HepG2 (cell line): ENCODE results near the gene EVA1A.

Experiments
- HNRNPL ChIP-seq: fragments of 200-400 bp; formaldehyde crosslinking; IDR thresholded peaks from 2 replicates; pipeline ENCODE4 v1.6.1; 2017; ENCODE audit warnings: mild to moderate bottlenecking, low read depth, low read length
- JUN ChIP-seq: sonication (generic); formaldehyde crosslinking; IDR thresholded peaks from 2 replicates; pipeline ENCODE4 v1.4.0; 2020; ENCODE audit warnings: mild to moderate bottlenecking, missing genetic modification reagents
- MXI1 ChIP-seq: IDR thresholded peaks from 3 replicates; pipeline ENCODE4 v1.6.1; 2012; ENCODE audit warnings: low read depth, low read length, inconsistent platforms, borderline replicate concordance
- NFATC3 ChIP-seq: sonication (generic); formaldehyde crosslinking; IDR thresholded peaks from 2 replicates; pipeline ENCODE4 v1.5.1; 2020; ENCODE audit warnings: mild to moderate bottlenecking, missing genetic modification reagents
- ZNF160 ChIP-seq: sonication (generic); formaldehyde crosslinking; IDR thresholded peaks from 2 replicates; pipeline ENCODE4 v1.8.0; 2022; ENCODE audit warnings: mild to moderate bottlenecking, inconsistent platforms, missing genetic modification reagents
- ZNF543 ChIP-seq: sonication (generic); formaldehyde crosslinking; IDR thresholded peaks from 2 replicates; pipeline ENCODE4 v1.4.0; 2020; ENCODE audit warnings: mild to moderate bottlenecking, missing genetic modification reagents
- TF ChIP-seq, protein P1 (sequence below): sonication (generic); formaldehyde crosslinking; IDR thresholded peaks from 2 replicates; pipeline ENCODE4 v1.4.0; 2020; ENCODE audit warnings: mild to moderate bottlenecking, missing genetic modification reagents
- TF ChIP-seq, protein P2 (sequence below): sonication (generic); formaldehyde crosslinking; IDR thresholded peaks from 2 replicates; pipeline ENCODE4 v1.5.0; 2020; ENCODE audit warnings: mild to moderate bottlenecking, missing genetic modification reagents, moderate library complexity
- TF ChIP-seq, protein P3 (sequence below): IDR thresholded peaks from 2 replicates; pipeline ENCODE4 v1.6.1; 2012; ENCODE audit warnings: inconsistent platforms
- TF ChIP-seq, protein P4 (sequence below): sonication (generic); formaldehyde crosslinking; IDR thresholded peaks from 2 replicates; pipeline ENCODE4 v1.4.0; 2020; ENCODE audit warnings: missing genetic modification reagents

DNA sequence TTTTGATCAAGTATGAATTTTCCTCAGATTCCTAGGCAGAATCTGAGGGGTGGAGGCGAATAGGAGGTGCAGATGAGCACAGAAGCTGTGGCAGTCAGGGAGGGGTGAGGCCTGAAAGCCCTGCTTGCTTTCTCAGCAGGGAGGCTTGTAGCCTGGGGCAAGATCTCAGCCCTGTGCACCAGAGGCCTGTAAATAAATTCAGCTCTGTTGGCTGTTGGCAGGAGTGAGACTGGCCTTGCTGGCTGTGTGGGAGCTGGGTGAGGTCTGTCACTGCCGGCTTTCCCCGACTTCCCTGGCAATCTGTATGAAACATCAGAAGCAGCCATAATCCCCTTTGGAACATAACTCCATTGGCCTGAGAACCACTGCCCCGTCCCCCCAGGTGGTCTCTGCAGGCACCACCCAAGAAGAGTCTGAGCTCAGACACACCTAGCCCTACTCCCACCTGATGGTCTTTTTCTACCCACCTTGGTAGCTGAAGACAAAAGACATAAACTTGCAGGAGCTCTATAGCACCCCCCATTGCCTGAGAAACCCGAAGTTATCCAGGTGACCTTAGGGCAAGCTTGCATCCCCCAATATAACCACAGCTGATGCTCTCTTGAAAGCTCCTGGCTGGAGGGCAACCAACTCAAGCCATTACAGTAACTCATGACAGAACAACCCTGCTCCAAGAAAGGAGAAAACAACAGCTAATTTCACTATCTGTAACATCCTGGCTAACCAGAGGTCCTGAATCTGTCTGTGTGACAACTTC, 32.3 kb downstream of the EVA1A start:
- TF ChIP-seq JUN (CRISPR knock-in tag) (no peak), MXI1 (no peak), ZNF543 (CRISPR knock-in tag) (no peak), HNRNPL (0 out of 2 replicates have a peak, but pooled peaks have one; percentile 24), ZNF160 (CRISPR knock-in tag) (no peak), NFATC3 (CRISPR knock-in tag) (no peak)
- TF ChIP-seq, protein P1, sequence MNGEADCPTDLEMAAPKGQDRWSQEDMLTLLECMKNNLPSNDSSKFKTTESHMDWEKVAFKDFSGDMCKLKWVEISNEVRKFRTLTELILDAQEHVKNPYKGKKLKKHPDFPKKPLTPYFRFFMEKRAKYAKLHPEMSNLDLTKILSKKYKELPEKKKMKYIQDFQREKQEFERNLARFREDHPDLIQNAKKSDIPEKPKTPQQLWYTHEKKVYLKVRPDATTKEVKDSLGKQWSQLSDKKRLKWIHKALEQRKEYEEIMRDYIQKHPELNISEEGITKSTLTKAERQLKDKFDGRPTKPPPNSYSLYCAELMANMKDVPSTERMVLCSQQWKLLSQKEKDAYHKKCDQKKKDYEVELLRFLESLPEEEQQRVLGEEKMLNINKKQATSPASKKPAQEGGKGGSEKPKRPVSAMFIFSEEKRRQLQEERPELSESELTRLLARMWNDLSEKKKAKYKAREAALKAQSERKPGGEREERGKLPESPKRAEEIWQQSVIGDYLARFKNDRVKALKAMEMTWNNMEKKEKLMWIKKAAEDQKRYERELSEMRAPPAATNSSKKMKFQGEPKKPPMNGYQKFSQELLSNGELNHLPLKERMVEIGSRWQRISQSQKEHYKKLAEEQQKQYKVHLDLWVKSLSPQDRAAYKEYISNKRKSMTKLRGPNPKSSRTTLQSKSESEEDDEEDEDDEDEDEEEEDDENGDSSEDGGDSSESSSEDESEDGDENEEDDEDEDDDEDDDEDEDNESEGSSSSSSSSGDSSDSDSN: no peak; the same call in 1 of the 2 replicates
- TF ChIP-seq, protein P2, sequence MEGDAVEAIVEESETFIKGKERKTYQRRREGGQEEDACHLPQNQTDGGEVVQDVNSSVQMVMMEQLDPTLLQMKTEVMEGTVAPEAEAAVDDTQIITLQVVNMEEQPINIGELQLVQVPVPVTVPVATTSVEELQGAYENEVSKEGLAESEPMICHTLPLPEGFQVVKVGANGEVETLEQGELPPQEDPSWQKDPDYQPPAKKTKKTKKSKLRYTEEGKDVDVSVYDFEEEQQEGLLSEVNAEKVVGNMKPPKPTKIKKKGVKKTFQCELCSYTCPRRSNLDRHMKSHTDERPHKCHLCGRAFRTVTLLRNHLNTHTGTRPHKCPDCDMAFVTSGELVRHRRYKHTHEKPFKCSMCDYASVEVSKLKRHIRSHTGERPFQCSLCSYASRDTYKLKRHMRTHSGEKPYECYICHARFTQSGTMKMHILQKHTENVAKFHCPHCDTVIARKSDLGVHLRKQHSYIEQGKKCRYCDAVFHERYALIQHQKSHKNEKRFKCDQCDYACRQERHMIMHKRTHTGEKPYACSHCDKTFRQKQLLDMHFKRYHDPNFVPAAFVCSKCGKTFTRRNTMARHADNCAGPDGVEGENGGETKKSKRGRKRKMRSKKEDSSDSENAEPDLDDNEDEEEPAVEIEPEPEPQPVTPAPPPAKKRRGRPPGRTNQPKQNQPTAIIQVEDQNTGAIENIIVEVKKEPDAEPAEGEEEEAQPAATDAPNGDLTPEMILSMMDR (CRISPR knock-in tag): 0 out of 2 replicates have a peak, but pooled peaks have one; percentile 17
- TF ChIP-seq, protein P3, sequence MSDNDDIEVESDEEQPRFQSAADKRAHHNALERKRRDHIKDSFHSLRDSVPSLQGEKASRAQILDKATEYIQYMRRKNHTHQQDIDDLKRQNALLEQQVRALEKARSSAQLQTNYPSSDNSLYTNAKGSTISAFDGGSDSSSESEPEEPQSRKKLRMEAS: no peak
- TF ChIP-seq, protein P4, sequence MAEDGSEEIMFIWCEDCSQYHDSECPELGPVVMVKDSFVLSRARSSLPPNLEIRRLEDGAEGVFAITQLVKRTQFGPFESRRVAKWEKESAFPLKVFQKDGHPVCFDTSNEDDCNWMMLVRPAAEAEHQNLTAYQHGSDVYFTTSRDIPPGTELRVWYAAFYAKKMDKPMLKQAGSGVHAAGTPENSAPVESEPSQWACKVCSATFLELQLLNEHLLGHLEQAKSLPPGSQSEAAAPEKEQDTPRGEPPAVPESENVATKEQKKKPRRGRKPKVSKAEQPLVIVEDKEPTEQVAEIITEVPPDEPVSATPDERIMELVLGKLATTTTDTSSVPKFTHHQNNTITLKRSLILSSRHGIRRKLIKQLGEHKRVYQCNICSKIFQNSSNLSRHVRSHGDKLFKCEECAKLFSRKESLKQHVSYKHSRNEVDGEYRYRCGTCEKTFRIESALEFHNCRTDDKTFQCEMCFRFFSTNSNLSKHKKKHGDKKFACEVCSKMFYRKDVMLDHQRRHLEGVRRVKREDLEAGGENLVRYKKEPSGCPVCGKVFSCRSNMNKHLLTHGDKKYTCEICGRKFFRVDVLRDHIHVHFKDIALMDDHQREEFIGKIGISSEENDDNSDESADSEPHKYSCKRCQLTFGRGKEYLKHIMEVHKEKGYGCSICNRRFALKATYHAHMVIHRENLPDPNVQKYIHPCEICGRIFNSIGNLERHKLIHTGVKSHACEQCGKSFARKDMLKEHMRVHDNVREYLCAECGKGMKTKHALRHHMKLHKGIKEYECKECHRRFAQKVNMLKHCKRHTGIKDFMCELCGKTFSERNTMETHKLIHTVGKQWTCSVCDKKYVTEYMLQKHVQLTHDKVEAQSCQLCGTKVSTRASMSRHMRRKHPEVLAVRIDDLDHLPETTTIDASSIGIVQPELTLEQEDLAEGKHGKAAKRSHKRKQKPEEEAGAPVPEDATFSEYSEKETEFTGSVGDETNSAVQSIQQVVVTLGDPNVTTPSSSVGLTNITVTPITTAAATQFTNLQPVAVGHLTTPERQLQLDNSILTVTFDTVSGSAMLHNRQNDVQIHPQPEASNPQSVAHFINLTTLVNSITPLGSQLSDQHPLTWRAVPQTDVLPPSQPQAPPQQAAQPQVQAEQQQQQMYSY (CRISPR knock-in tag): no peak
